GM18907 (cell line): ENCODE measurements around the gene LRRTM1.

ENCODE experiments used
- ATAC-seq: cut with Tn5 transposase; IDR thresholded peaks from one replicate; pipeline ENCODE4 v1.9.1; 2021; ENCODE audit warnings: mild to moderate bottlenecking, moderate library complexity; ENCODE audit not compliant: unreplicated experiment

The LRRTM1 gene

GRCh38 chr2:80303909-80304837, at the start of gene LRRTM1:
Gene LRRTM1, minus strand, starts transcription at chr2:80304752. Its CDS starts 933 bp downstream, at chr2:80303819.
- ATAC-seq = no peak

- no peak for ATAC-seq
Observed at GRCh38 chr2:80351231-80351630, 46.7 kb upstream of the LRRTM1 start.

GRCh38 chr2:80348953-80349352, 44.4 kb upstream of the LRRTM1 start:
- ATAC-seq = no peak

GRCh38 chr2:80348078-80348477, 43.5 kb upstream of the LRRTM1 start:
- no peak for ATAC-seq

- no peak for ATAC-seq
Observed at GRCh38 chr2:80340022-80340421, 35.5 kb upstream of the LRRTM1 start.

GRCh38 chr2:80338794-80339193, 34.2 kb upstream of the LRRTM1 start:
- no peak for ATAC-seq

GRCh38 chr2:80335411-80335810, 30.9 kb upstream of the LRRTM1 start:
- no peak for ATAC-seq

- ATAC-seq = no peak
Observed at GRCh38 chr2:80333886-80334285, 29.3 kb upstream of the LRRTM1 start.

GRCh38 chr2:80330527-80331450, 26.2 kb upstream of the LRRTM1 start:
- ATAC-seq = no peak

- no peak for ATAC-seq
Observed at GRCh38 chr2:80329491-80329890, 24.9 kb upstream of the LRRTM1 start.

- no peak for ATAC-seq
Observed at GRCh38 chr2:80328159-80328571, 23.6 kb upstream of the LRRTM1 start.

- no peak for ATAC-seq
Observed at GRCh38 chr2:80326861-80327260, 22.3 kb upstream of the LRRTM1 start.

GRCh38 chr2:80326214-80326613, 21.7 kb upstream of the LRRTM1 start:
- no peak for ATAC-seq

- ATAC-seq = no peak
Observed at GRCh38 chr2:80324525-80324924, 20.0 kb upstream of the LRRTM1 start.

- no peak for ATAC-seq
Observed at GRCh38 chr2:80323610-80324009, 19.1 kb upstream of the LRRTM1 start.

GRCh38 chr2:80322958-80323357, 18.4 kb upstream of the LRRTM1 start:
- no peak for ATAC-seq

- ATAC-seq = no peak
Observed at GRCh38 chr2:80322311-80322920, 17.9 kb upstream of the LRRTM1 start.

- ATAC-seq = no peak
Observed at GRCh38 chr2:80312282-80312839, 7.8 kb upstream of the LRRTM1 start.

- no peak for ATAC-seq
Observed at GRCh38 chr2:80311304-80311703, 6.8 kb upstream of the LRRTM1 start.

GRCh38 chr2:80303006-80303908, 1.3 kb downstream of the LRRTM1 start:
- ATAC-seq = no peak
